GM19372 (cell line): ENCODE results near the gene PTPRR.

Experiments
- ATAC-seq: cut with Tn5 transposase; IDR thresholded peaks from one replicate; pipeline ENCODE4 v1.9.1; 2021; ENCODE audit warnings: mild to moderate bottlenecking, low read depth, moderate library complexity; ENCODE audit not compliant: unreplicated experiment

PTPRR gene

GRCh38 chr12:70660002-70660604 lies 260.4 kb downstream of the PTPRR start:
- ATAC-seq: no peak

- no peak for ATAC-seq
Observed at GRCh38 chr12:70659077-70659606, 261.4 kb downstream of the PTPRR start.

- no peak for ATAC-seq
Observed at GRCh38 chr12:70657616-70658286, 262.8 kb downstream of the PTPRR start.

GRCh38 chr12:70652451-70652850 lies 268.1 kb downstream of the PTPRR start:
- ATAC-seq: no peak

GRCh38 chr12:70648831-70649230 lies 271.7 kb downstream of the PTPRR start:
- no peak for ATAC-seq

GRCh38 chr12:70648191-70648590 lies 272.3 kb downstream of the PTPRR start:
- no peak for ATAC-seq

- ATAC-seq: no peak
Observed at GRCh38 chr12:70646850-70647249, 273.7 kb downstream of the PTPRR start.

- ATAC-seq: no peak
Observed at GRCh38 chr12:70645494-70646317, 274.8 kb downstream of the PTPRR start.

GRCh38 chr12:70644861-70645260 lies 275.7 kb downstream of the PTPRR start:
- no peak for ATAC-seq

GRCh38 chr12:70643939-70644338 lies 276.6 kb downstream of the PTPRR start:
- no peak for ATAC-seq

GRCh38 chr12:70641691-70642090 lies 278.8 kb downstream of the PTPRR start:
- no peak for ATAC-seq

GRCh38 chr12:70640901-70641300 lies 279.6 kb downstream of the PTPRR start:
- ATAC-seq: no peak

GRCh38 chr12:70639535-70639934 lies 281.0 kb downstream of the PTPRR start:
- ATAC-seq: no peak

GRCh38 chr12:70638639-70639360 lies 281.7 kb downstream of the PTPRR start:
- no peak for ATAC-seq

- no peak for ATAC-seq
Observed at GRCh38 chr12:70637303-70638085, 283.0 kb downstream of the PTPRR start, which contains the start of gene PTPRB. Gene PTPRB (minus strand): TSS chr12:70637429. CDS start chr12:70637395, 34 bp downstream.

GRCh38 chr12:70635755-70636154 lies 284.8 kb downstream of the PTPRR start:
- no peak for ATAC-seq

- ATAC-seq: no peak
Observed at GRCh38 chr12:70628701-70629480, 291.6 kb downstream of the PTPRR start.

GRCh38 chr12:70627677-70628076 lies 292.9 kb downstream of the PTPRR start:
- ATAC-seq: no peak

- ATAC-seq: no peak
Observed at GRCh38 chr12:70626180-70626579, 294.4 kb downstream of the PTPRR start.
